ENCODE results near the gene PDE7B.

Gene PDE7B

DNA sequence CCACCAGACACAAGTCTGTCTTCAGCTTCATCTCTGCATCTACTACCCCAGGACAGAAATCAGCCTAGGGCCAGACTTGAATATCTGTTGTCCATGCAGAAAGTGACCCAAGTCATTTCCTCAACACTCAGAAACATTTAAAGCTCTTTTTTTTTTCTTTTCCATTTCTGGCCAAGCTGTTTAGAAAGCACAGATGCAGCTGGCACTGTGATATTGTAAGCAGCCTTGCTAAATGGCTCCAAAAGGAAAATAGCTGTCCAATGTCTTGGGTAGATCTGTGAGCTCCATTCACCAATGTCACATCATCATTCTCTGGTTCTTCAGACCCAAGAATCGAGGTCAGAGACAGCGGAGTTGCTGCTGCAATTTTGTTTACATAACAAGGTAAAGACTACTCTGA, 174.2 kb downstream of the PDE7B start:
- Histone ChIP-seq H3K4me3 (IDR thresholded peaks at IDR 0.05; ENCODE audit: insufficient read depth, low read depth, low read length) (no peak overlapping the region), H3K4me1 (ENCODE audit: low read depth, poor library complexity, severe bottlenecking) (no peaks in the 10 kb centered on the region), H3K36me3 (ENCODE audit: insufficient read depth) (no peaks in the 10 kb centered on the region), H3K9ac (no peak overlapping the region), H4K20me1 (ENCODE audit: insufficient read depth) (no peaks in the 10 kb centered on the region), H2AFZ (ENCODE audit: low read depth) (no peak overlapping the region), H3K27me3 (ENCODE audit: insufficient read depth, low read depth) (no peaks in the 10 kb centered on the region), H3K4me2 (no peak overlapping the region), H3K79me2 (ENCODE audit: insufficient read depth, low read depth) (no peaks in the 10 kb centered on the region), H3K27ac (no peak overlapping the region)
- TF ChIP-seq, protein P1, sequence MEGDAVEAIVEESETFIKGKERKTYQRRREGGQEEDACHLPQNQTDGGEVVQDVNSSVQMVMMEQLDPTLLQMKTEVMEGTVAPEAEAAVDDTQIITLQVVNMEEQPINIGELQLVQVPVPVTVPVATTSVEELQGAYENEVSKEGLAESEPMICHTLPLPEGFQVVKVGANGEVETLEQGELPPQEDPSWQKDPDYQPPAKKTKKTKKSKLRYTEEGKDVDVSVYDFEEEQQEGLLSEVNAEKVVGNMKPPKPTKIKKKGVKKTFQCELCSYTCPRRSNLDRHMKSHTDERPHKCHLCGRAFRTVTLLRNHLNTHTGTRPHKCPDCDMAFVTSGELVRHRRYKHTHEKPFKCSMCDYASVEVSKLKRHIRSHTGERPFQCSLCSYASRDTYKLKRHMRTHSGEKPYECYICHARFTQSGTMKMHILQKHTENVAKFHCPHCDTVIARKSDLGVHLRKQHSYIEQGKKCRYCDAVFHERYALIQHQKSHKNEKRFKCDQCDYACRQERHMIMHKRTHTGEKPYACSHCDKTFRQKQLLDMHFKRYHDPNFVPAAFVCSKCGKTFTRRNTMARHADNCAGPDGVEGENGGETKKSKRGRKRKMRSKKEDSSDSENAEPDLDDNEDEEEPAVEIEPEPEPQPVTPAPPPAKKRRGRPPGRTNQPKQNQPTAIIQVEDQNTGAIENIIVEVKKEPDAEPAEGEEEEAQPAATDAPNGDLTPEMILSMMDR (conservative IDR thresholded peaks at IDR 0.05; ENCODE audit: low read depth, low read length): no peak

DNA sequence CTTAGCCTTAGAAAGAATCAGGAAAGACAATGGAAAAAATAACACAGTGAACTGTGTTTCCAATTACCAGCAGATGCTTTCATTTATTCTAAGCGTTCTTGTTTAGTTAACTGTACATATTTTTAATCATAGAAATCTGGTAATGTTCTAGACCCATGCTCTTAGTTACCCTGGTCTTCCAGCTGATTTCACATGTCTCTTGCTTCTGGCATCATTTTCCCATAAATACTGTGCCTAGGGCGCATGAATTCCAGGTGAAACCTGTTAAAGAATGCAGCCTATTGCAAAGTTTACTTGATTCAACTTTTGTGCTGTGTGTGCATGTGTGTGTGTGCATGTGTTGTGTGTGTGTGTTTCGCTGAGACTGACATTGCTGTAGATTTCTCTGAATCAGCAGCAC, 178.6 kb downstream of the PDE7B start:
- Histone ChIP-seq H3K4me2 (no peak overlapping the region), H3K27ac (no peak overlapping the region), H3K4me1 (ENCODE audit: low read depth, poor library complexity, severe bottlenecking) (no peaks in the 10 kb centered on the region), H3K79me2 (ENCODE audit: insufficient read depth, low read depth) (no peaks in the 10 kb centered on the region), H3K9ac (no peak overlapping the region), H3K27me3 (ENCODE audit: insufficient read depth, low read depth) (no peaks in the 10 kb centered on the region), H3K4me3 (IDR thresholded peaks at IDR 0.05; ENCODE audit: insufficient read depth, low read depth, low read length) (no peak overlapping the region), H4K20me1 (ENCODE audit: insufficient read depth) (no peaks in the 10 kb centered on the region), H3K36me3 (ENCODE audit: insufficient read depth) (no peaks in the 10 kb centered on the region), H2AFZ (ENCODE audit: low read depth) (no peak overlapping the region)
- TF ChIP-seq, protein P1 (conservative IDR thresholded peaks at IDR 0.05; ENCODE audit: low read depth, low read length): no peak

DNA sequence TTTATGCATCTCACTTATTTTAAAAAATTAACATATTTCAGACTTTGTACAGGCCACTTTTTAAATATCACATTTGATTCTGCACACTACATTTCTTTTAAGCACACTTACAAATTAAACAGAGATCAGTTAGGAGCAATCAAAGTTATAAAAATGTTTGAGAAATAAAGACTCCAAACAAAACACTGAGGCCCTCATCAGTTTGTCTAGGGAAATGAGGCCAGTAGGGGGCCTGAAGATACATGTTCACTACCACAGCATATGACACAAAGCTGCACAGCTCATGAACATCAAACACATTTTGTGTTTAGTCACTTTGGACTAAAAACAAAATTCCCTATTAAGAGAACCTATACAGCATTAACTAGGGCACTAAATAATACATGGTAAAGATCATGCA, 180.5 kb downstream of the PDE7B start:
- Histone ChIP-seq H3K27ac (no peak overlapping the region), H3K9ac (no peak overlapping the region), H3K27me3 (ENCODE audit: insufficient read depth, low read depth) (no peaks in the 10 kb centered on the region), H3K36me3 (ENCODE audit: insufficient read depth) (no peaks in the 10 kb centered on the region), H3K4me1 (ENCODE audit: low read depth, poor library complexity, severe bottlenecking) (no peaks in the 10 kb centered on the region), H3K79me2 (ENCODE audit: insufficient read depth, low read depth) (no peaks in the 10 kb centered on the region), H2AFZ (ENCODE audit: low read depth) (no peak overlapping the region), H3K4me3 (IDR thresholded peaks at IDR 0.05; ENCODE audit: insufficient read depth, low read depth, low read length) (no peak overlapping the region), H4K20me1 (ENCODE audit: insufficient read depth) (no peaks in the 10 kb centered on the region), H3K4me2 (no peak overlapping the region)
- TF ChIP-seq, protein P1 (conservative IDR thresholded peaks at IDR 0.05; ENCODE audit: low read depth, low read length): peak; percentile 48

DNA sequence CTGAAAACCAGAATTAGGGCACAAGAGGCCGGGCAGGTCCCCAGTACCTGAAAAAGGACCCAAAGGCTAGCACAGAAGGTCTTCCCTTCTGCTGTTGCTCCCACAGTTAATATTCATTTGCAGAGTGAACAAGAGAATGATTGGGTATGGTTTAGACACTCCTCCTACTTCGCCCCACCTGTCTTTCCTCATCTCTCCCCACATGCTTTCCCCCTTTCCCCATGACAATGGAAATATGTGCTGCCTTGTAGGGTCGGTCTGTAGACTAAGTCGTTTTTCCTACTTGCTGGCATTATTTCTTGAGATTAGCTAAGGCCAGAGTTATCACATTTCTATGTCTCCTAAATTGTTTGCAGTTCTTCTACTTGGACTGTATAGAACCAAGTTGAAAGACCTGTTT, 181.9 kb downstream of the PDE7B start:
- H4K20me1 ChIP-seq (ENCODE audit: insufficient read depth): no peaks in the 10 kb centered on the region
- H3K4me1 ChIP-seq (ENCODE audit: low read depth, poor library complexity, severe bottlenecking): no peaks in the 10 kb centered on the region
- TF ChIP-seq, protein P1 (conservative IDR thresholded peaks at IDR 0.05; ENCODE audit: low read depth, low read length): no peak
- H3K36me3 ChIP-seq (ENCODE audit: insufficient read depth): no peaks in the 10 kb centered on the region
- no peaks in the 10 kb centered on the region for H3K27me3 ChIP-seq (ENCODE audit: insufficient read depth, low read depth)
- H3K9ac ChIP-seq: no peak overlapping the region
- no peak overlapping the region for H3K4me2 ChIP-seq
- H2AFZ ChIP-seq (ENCODE audit: low read depth): no peak overlapping the region
- no peak overlapping the region for H3K27ac ChIP-seq
- no peaks in the 10 kb centered on the region for H3K79me2 ChIP-seq (ENCODE audit: insufficient read depth, low read depth)
- no peak overlapping the region for H3K4me3 ChIP-seq (IDR thresholded peaks at IDR 0.05; ENCODE audit: insufficient read depth, low read depth, low read length)
